Hematopoietic multipotent progenitor cell (in vitro differentiated cells): Measurements from ENCODE around the gene PASD1. TPM values are rescaled to one million over a fixed set of nuclear protein-coding genes. Genes with fewer than 3 reads are reported as not detected.
"Not testable (repeated sequence)": the region's sequence is repeated elsewhere in the genome, so short reads cannot be mapped to it uniquely, and the experiment has no call there.

ENCODE experiments used
- DNase-seq, 3 donors: peaks; one replicate each; pipeline ENCODE4 v3.0.0-alpha.2; 2011 to 2015; ENCODE audit warnings: low read depth in 2 of 3, low spot score in 2 of 3
- total RNA-seq: library from RNA; depleted of rRNA; stranded (reverse); fragments of >200 nt; gene quantifications from one replicate; pipeline ENCODE4 v1.2.3, GENCODE V29; 2012

PASD1 gene
- total RNA-seq, 1 donor = not detected

DNA sequence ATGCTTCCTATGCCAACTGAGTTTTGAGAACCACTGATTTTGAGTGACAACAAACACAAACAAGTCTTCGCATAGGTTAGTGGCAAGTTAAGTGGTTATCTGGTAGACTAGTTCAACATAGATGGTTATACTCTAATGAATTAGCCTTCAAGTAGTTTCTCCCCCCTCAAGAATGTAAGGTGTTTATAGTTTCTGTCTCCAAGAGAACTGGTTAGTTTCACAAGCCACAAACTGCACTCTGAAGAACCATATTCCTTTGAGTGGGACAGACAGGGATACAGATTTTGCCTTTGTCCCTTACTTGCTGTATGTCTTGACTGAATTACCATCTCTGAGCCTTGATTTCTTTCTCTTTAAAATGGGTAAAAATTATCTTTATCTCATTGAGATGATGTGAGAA, 41.5 kb downstream of the PASD1 start:
- DNase-seq = no peak

- no peak for DNase-seq
Observed at GRCh38 chrX:151609222-151609621, 45.7 kb downstream of the PASD1 start.

DNA sequence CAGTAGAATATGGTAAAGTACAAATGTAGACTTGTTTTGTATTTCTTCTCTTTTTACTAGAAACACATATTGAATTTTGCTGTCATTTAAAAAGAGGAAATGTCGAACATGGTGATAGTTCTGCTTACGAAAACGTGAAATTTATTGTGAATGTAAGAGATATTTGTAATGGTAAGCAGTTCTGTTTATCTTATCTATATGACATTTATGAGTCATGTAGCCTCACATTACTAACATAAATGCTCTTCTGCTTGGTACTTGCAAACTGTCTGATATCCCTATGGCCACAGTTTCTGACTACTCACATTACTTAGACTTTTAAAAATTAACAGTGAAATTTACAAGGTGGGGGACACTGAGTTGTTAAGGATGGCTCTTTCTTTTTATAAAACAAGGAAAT, 57.9 kb downstream of the PASD1 start:
- no peak for DNase-seq

GRCh38 chrX:151624677-151625076, 61.2 kb downstream of the PASD1 start:
- no peak for DNase-seq

DNA sequence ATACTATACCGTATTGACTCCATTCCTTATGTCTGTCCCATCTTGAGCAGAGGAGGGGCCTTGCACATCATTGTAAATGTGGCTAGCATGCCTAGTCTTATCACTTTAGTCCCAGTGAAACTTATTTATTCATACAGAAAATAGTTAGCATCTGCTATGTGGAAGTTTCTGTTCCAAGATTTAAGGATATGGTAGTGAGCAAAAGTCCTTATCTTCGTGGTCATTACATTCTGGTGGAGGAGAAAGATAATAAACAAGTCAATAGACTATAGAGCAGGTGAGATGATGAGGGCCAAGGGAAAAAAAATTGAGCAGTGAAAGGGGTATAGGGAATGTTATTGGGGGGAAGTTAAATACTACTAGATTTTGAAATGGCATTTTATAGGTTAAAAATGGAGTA, 68.3 kb downstream of the PASD1 start:
- no peak for DNase-seq

GRCh38 chrX:151633157-151633556, 69.7 kb downstream of the PASD1 start:
- no peak for DNase-seq

DNA sequence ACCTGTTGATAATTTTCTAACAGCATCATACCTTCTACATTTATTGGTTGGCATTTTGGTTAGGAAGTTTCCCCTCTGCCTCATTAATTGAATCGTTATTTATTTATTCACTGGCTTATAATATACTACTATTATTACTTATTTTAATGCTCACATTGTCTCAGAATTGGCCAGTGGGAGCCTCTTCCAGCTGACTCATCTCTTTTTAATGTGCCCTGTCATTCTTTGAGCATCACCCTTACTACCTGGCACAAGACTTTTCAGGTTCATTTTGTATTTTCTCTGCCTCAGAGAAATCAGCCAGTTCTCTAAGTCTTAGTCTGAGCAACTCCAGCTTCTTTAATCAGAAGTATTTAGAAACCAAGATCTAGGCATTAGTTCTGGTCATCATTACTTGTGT, 71.5 kb downstream of the PASD1 start:
- no peak for DNase-seq

DNA sequence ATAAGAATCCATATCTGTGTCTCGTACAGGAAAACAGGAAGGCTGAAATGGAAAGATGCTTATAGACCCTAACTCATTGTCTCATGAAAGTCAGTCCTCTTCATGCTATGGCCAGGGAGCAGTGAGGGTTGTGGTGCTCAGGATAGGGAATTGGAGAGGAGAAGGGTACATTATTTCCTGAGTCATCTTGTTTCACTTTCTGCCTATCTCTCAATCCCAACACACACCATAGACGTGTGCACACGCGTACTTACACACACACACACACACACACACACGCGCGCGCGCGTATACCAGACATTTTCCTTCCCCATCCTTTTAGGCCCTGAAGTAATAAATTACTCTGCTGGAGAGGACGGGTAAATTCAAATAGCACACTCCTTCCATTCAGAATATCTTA, 78.1 kb downstream of the PASD1 start:
- no peak for DNase-seq

DNA sequence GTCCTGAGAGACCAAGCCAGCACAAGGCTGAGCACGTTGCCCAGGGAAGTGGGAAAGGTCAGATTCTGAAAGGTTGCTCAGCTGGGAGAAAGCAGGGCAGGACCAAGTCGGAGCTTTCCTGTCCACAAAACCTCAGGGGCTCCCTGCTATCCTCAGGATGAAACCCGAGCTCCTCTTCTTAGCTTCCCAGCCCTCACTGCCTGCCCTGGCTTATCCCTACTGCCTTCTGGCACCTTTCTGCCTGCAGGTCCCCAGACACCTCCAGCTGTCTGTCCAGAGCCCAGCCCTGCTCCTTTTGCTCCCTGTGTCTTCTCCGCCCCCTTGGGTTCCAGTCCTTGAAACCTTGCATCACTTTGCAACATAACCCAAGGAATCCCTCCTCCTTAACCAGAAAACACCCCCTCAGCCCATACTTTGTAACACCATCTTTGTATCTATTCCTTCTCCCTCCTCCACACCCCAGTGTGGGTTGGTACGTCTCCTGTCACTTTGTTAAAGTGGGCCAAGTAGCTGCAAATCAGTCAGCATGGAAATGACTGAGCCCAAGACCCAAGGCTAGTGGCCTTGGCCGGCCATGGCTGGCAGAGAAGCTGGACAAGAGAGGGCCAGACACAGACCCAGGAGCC, 111.8 kb downstream of the PASD1 start:
- DNase-seq = no peak

- no peak for DNase-seq
Observed at GRCh38 chrX:151676196-151676595, 112.7 kb downstream of the PASD1 start.

DNA sequence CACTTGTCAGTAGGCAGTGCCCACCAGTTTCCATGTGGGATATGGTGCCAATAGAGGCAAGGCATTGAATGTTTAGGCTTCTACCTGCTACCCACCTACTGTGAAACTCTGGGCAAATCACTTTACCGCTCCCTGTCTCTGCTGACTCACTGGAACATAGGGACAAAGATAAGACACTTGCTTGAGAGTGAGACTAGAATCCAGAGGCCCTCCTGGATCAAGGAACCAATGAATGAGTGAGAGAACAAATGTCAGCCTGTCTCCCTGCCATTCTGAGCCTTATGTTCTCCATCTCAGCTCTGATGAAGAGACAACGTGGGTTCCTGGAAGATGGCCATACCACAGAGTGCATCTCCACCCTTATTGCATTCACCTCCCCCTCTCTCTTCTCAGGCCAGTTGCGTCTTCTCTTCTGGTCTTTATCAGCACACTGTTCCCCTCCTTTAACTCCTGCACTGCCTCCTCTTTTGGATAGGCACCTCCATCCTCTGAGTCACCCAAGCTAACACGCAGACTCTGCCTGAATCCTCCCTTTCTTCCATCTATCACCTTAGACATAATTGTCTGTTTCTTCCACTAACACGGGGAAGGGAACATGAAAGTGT, 116.4 kb downstream of the PASD1 start:
- no peak for DNase-seq

- peak; percentile 17 to 67 (median 22) for DNase-seq
Observed at GRCh38 chrX:151680805-151681204, 117.3 kb downstream of the PASD1 start.

- DNase-seq = no peak
Observed at GRCh38 chrX:151687635-151688034, 124.2 kb downstream of the PASD1 start.

- no peak for DNase-seq
Observed at GRCh38 chrX:151688695-151689094, 125.2 kb downstream of the PASD1 start.

DNA sequence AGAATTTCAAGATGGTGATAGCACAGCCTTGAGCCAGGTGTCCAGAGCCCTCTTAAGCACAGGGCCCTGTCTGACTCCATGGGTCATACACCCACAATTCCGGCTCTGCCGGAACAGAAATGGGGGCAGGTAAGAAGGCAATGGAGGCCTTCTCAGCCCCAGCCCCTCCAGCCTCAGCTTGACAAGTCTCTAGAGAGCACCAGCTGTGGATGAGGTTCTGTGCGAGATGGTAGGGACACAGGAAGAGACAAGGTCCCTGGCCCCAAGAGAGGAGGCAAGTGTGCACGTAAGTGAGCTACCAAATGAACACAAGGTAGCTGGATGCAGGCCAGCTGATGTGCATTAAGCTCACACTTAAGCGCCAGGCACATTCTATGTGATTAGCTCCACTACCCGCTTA, 129.3 kb downstream of the PASD1 start:
- no peak for DNase-seq

DNA sequence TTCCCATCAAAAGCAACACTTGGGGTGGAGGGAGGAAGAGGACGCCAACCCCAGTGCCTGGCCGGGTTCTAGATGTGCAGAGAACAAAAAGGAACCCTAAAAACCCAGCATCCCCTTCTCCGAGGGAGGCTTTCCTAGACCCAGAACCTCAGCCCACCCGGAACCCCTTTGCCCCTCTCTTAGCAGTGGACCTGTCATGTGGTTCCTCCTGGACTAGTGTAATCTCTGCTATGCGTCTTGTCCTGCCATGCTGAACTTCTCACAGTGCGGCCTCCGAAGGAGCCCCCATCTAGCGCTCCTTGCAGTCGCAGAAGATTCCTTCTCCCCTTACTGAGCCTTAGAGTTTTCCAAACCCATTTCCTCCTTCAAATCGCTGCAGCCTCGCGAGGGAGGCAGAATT, 130.6 kb downstream of the PASD1 start:
- no peak for DNase-seq

DNA sequence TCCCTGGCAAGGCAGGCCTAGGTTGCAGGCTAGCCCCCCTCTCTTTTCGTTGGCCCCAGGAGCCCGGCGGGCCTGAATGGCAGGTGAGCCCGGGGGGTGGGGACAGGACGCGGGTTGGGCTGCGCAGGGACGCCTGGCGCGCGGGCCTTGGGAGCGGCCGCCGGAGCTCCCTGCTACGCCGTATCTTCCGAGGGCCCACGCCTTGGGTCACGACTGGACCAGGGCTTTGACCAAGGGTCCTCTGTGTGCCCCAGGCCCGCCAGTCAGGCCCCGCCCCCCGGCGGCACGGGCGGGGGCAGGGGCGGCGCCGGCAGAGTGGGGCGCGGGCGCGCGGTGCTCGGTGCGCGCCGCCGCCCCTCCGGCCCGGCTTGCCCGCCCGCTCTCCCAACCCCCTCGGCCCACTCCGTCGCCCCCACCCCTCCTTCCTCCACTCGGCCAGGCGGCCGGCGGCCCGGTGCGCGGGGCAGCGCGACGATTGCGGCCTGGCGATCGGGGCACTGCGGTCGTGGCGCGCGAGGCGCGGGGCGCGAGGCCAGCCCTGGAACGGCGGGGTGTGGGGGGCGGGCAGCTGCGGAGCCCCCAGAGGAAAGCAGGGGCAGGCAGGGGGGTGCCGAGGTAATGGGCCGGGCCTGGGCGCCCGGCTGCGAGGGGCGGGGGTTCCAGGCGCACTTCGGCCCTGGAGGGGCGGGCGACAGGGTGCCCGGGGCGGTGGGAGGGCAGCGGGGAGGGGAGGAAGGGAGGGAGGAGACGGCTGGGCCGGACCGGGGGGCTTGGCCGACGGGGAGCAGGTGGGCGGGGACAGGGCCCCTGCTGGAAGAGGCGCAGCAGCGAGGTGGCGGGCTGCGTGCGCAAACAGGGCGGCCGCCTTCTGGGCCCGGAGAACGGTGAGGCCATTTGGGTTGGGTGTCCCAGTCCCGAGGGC, 131.4 kb downstream of the PASD1 start, which contains the start of gene PRRG3:
Gene PRRG3 (plus strand): TSS at position 798 of the 922 bp plus-strand sequence. CDS start 3,357 bp downstream, outside the sequence.
- no peak for DNase-seq

GRCh38 chrX:151695583-151696340, 132.3 kb downstream of the PASD1 start:
- DNase-seq = no peak

- not testable (repeated sequence) for DNase-seq
Observed at GRCh38 chrX:151697082-151697481, 133.6 kb downstream of the PASD1 start.

DNA sequence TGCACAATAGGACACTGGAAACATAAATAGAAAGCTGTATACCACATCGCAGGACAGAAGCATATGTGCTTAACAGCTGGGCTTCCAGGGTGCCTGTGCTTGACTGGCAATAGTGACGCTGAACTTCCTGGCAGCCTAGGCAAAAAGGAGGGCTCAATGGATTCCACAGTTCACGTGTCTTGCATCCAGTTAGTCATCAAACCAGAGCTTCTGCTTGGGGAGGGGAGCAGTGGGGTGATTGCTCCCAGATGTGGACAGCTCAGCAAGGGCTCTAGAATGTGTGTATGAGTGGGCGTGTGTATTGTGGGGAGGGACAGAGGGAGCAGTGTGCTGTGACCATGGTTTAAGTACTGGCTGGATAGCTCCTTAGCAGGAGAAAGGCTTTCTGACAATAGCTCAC, 134.0 kb downstream of the PASD1 start:
- DNase-seq = no peak

- DNase-seq = no peak
Observed at GRCh38 chrX:151698485-151698884, 135.0 kb downstream of the PASD1 start.
